Spleen (tissue), 7 donors: ENCODE measurements around the gene ZNF333.

Source experiments
- CTCF ChIP-seq, 11 experiments: fragments of 200-600 bp in 7 of 11; fragments of 450-650 bp in 4 of 11; sonication (generic) in 4 of 11; IDR thresholded peaks in 8 of 11; conservative IDR thresholded peaks in 3 of 11; 1 replicate in 7 of 11; 2 replicates in 4 of 11; pipeline versions ENCODE4 v1.4.0 to v1.8.0; 2016 to 2021; ENCODE audit warnings: antibody characterized with exemption in 11 of 11, inconsistent platforms in 4 of 11, mild to moderate bottlenecking in 1 of 11
- POLR2A ChIP-seq, 3 donors: fragments of 450-650 bp; IDR thresholded peaks; one replicate each; pipeline ENCODE4 v1.5.1; 2017; ENCODE audit warnings: antibody characterized with exemption in 3 of 3, mild to moderate bottlenecking in 1 of 3
- POLR2AphosphoS5 ChIP-seq, 3 donors: sonication (generic); formaldehyde crosslinking; IDR thresholded peaks; one replicate each; pipeline ENCODE4 v1.5.1; 2017; ENCODE audit warnings: antibody characterized with exemption in 3 of 3
- donor health status: DM: no; HTN: no; CAD: no; lungs with moderate emphysema.
- donor health status: DM: no; HTN: no; CAD: no.
- donor health status: DM: no; HTN: no; CAD: no.

- TF ChIP-seq CTCF (IDR thresholded peaks at IDR 0.05 in 8 of 11, conservative IDR thresholded peaks at IDR 0.05 in 3 of 11), result peak in 7 of 11 experiments; percentile 35 to 61 (median 43)
- no peak for TF ChIP-seq POLR2A (IDR thresholded peaks at IDR 0.05)
- TF ChIP-seq POLR2AphosphoS5 (IDR thresholded peaks at IDR 0.05), result no peak
These were observed 3.4 kb upstream of the ZNF333 start for GRCh38 chr19:14686411-14686810.
